ENCODE data around the gene KCNQ2. TPM values are rescaled to one million over a fixed set of nuclear protein-coding genes. Genes with fewer than 3 reads are reported as not detected.

The KCNQ2 gene
- total RNA-seq, 1 donor from 2014 or later: 11.5 TPM

DNA sequence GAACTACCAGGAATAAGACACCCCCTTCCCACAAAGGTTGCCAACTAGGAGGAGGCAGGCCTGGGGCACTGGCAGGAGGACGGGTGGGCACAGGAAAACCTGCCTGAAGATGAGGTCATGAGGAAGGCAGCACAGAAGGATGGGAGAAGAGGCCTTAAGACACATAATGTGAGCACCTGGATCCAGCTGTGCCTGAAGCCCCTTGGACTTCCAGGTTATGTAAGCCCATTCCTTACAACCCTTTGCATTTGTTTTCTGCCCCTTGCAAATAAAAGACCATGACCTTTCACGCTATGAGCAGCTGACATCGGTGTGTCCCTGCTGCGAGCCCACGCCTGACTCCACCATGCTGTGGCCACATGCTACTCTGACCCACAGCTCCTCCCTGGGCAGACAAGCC is 23.4 kb downstream of the KCNQ2 start:
- no peak for FAIRE-seq
- Histone ChIP-seq H3K27ac (ENCODE audit: low read depth, low read length) (no peak overlapping the region), H3K4me3 (ENCODE audit: insufficient read depth, low read depth, low read length) (no peak overlapping the region), H3K9me3 (ENCODE audit: insufficient read depth, low read depth, low read length) (no peaks in the 10 kb centered on the region), H3K4me2 (ENCODE audit: low read length) (no peak overlapping the region), H3K9ac (ENCODE audit: low read length) (no peak overlapping the region), H4K20me1 (ENCODE audit: insufficient read depth, low read length) (no peaks in the 10 kb centered on the region), H3K27me3 (ENCODE audit: insufficient read depth, low read length) (peaks cover 6% of the 10 kb centered on the region), H3K4me1 (ENCODE audit: insufficient read depth, low read length) (no peaks in the 10 kb centered on the region), H3K79me2 (ENCODE audit: insufficient read depth, low read length) (no peaks in the 10 kb centered on the region), H2AFZ (ENCODE audit: low read depth, low read length) (no peak overlapping the region), H3K36me3 (ENCODE audit: insufficient read depth, low read length) (no peaks in the 10 kb centered on the region)
- Mint-ChIP-seq H3K36me3 (ENCODE audit: low read depth, unreplicated experiment) (no peaks in the 10 kb centered on the region), H3K27ac (ENCODE audit: unreplicated experiment) (no peak overlapping the region), H3K4me1 (ENCODE audit: low read depth, unreplicated experiment) (no peaks in the 10 kb centered on the region), H3K4me3 (ENCODE audit: unreplicated experiment) (no peak overlapping the region), H3K9me3 (ENCODE audit: unreplicated experiment) (no peaks in the 10 kb centered on the region), H3K27me3 (ENCODE audit: low read depth, unreplicated experiment) (peaks cover 22% of the 10 kb centered on the region)
- no peak for DNase-seq (ENCODE audit: low read depth)
- TF ChIP-seq, protein P1, sequence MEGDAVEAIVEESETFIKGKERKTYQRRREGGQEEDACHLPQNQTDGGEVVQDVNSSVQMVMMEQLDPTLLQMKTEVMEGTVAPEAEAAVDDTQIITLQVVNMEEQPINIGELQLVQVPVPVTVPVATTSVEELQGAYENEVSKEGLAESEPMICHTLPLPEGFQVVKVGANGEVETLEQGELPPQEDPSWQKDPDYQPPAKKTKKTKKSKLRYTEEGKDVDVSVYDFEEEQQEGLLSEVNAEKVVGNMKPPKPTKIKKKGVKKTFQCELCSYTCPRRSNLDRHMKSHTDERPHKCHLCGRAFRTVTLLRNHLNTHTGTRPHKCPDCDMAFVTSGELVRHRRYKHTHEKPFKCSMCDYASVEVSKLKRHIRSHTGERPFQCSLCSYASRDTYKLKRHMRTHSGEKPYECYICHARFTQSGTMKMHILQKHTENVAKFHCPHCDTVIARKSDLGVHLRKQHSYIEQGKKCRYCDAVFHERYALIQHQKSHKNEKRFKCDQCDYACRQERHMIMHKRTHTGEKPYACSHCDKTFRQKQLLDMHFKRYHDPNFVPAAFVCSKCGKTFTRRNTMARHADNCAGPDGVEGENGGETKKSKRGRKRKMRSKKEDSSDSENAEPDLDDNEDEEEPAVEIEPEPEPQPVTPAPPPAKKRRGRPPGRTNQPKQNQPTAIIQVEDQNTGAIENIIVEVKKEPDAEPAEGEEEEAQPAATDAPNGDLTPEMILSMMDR (IDR thresholded peaks at IDR 0.05; ENCODE audit: insufficient read depth, low read depth, low read length): no peak
- TF ChIP-seq EZH2 (IDR thresholded peaks at IDR 0.05; ENCODE audit: insufficient read depth, low read length): no peak

DNA sequence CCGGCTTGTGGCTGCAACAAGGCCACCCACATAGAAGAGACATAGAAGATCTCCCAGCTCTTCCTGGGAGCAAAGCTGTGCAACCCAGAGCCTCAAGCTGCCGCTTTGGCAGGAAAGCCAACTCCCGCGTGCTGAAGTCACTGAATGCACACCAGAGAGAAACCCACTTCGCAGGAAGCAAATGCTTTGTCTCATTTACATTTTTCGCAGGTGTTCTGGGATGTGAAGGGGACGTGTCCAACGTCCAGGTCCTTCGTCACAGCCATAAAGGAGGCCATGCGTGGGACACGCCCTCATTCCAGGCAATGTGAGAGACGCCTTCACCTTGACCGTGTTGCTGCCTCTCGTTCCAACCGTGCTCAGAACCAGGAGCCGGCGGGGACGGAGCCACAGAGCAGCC is 24.4 kb downstream of the KCNQ2 start:
- DNase-seq (ENCODE audit: low read depth) (no peak), FAIRE-seq (no peak)
- H3K4me2 ChIP-seq (ENCODE audit: low read length): no peak overlapping the region
- H2AFZ ChIP-seq (ENCODE audit: low read depth, low read length): no peak overlapping the region
- H3K4me1 ChIP-seq (ENCODE audit: insufficient read depth, low read length): no peaks in the 10 kb centered on the region
- H3K36me3 ChIP-seq (ENCODE audit: insufficient read depth, low read length): no peaks in the 10 kb centered on the region
- no peak for TF ChIP-seq EZH2 (IDR thresholded peaks at IDR 0.05; ENCODE audit: insufficient read depth, low read length)
- TF ChIP-seq, protein P1 (IDR thresholded peaks at IDR 0.05; ENCODE audit: insufficient read depth, low read depth, low read length): no peak
- H3K9me3 Mint-ChIP-seq (ENCODE audit: unreplicated experiment): no peaks in the 10 kb centered on the region
- no peak overlapping the region for H3K27ac ChIP-seq (ENCODE audit: low read depth, low read length)
- no peaks in the 10 kb centered on the region for H3K79me2 ChIP-seq (ENCODE audit: insufficient read depth, low read length)
- no peak overlapping the region for H3K9ac ChIP-seq (ENCODE audit: low read length)
- no peaks in the 10 kb centered on the region for H3K36me3 Mint-ChIP-seq (ENCODE audit: low read depth, unreplicated experiment)
- H3K4me3 Mint-ChIP-seq (ENCODE audit: unreplicated experiment): no peak overlapping the region
- peaks cover 22% of the 10 kb centered on the region for H3K27me3 Mint-ChIP-seq (ENCODE audit: low read depth, unreplicated experiment)
- H4K20me1 ChIP-seq (ENCODE audit: insufficient read depth, low read length): no peaks in the 10 kb centered on the region
- no peaks in the 10 kb centered on the region for H3K9me3 ChIP-seq (ENCODE audit: insufficient read depth, low read depth, low read length)
- H3K27me3 ChIP-seq (ENCODE audit: insufficient read depth, low read length): peaks cover 6% of the 10 kb centered on the region
- no peaks in the 10 kb centered on the region for H3K4me1 Mint-ChIP-seq (ENCODE audit: low read depth, unreplicated experiment)
- H3K27ac Mint-ChIP-seq (ENCODE audit: unreplicated experiment): no peak overlapping the region
- no peak overlapping the region for H3K4me3 ChIP-seq (ENCODE audit: insufficient read depth, low read depth, low read length)

DNA sequence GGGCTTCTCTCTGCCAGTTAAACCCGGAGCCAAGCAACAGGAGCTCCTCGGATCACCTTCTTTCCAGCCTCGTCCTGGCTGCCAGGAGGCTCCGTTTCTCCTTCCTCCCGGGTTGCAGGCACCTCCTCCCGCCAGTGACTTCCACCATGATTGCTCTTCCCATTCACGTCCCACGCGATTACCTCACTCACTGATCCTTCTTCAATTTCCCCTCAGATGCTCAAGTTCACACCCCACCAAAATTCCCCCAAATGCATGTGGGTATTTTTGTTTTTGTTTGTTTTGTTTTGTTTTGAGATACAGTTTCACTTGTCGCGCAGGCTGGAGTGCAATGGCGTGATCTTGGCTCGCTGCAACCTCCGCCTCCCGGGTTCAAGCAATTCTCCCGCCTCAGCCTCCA is 25.1 kb downstream of the KCNQ2 start:
- H3K27ac Mint-ChIP-seq (ENCODE audit: unreplicated experiment): no peak overlapping the region
- H3K27me3 Mint-ChIP-seq (ENCODE audit: low read depth, unreplicated experiment): peaks cover 20% of the 10 kb centered on the region
- no peak for FAIRE-seq

More for the DNA sequence above, 25.1 kb downstream of the KCNQ2 start:
- Histone ChIP-seq H3K4me2 (ENCODE audit: low read length) (no peak overlapping the region), H4K20me1 (ENCODE audit: insufficient read depth, low read length) (no peaks in the 10 kb centered on the region), H3K9me3 (ENCODE audit: insufficient read depth, low read depth, low read length) (no peaks in the 10 kb centered on the region), H2AFZ (ENCODE audit: low read depth, low read length) (no peak overlapping the region), H3K27me3 (ENCODE audit: insufficient read depth, low read length) (peaks cover 5% of the 10 kb centered on the region), H3K9ac (ENCODE audit: low read length) (no peak overlapping the region), H3K79me2 (ENCODE audit: insufficient read depth, low read length) (no peaks in the 10 kb centered on the region), H3K4me3 (ENCODE audit: insufficient read depth, low read depth, low read length) (no peak overlapping the region), H3K27ac (ENCODE audit: low read depth, low read length) (no peak overlapping the region), H3K4me1 (ENCODE audit: insufficient read depth, low read length) (no peaks in the 10 kb centered on the region), H3K36me3 (ENCODE audit: insufficient read depth, low read length) (no peaks in the 10 kb centered on the region)
- Mint-ChIP-seq H3K36me3 (ENCODE audit: low read depth, unreplicated experiment) (no peaks in the 10 kb centered on the region), H3K9me3 (ENCODE audit: unreplicated experiment) (no peaks in the 10 kb centered on the region), H3K4me1 (ENCODE audit: low read depth, unreplicated experiment) (no peaks in the 10 kb centered on the region), H3K4me3 (ENCODE audit: unreplicated experiment) (no peak overlapping the region)
- no peak for DNase-seq (ENCODE audit: low read depth)
- TF ChIP-seq, protein P1 (IDR thresholded peaks at IDR 0.05; ENCODE audit: insufficient read depth, low read depth, low read length): no peak
- TF ChIP-seq EZH2 (IDR thresholded peaks at IDR 0.05; ENCODE audit: insufficient read depth, low read length): no peak
